GM21529 (cell line): ENCODE results near the gene TPP2.
A peak's percentile ranks its signal among the peaks of the same experiment; 100 is the strongest.

Source experiments
- ATAC-seq: cut with Tn5 transposase; IDR thresholded peaks from one replicate; pipeline ENCODE4 v1.9.1; 2021; ENCODE audit not compliant: unreplicated experiment

TPP2 gene

DNA sequence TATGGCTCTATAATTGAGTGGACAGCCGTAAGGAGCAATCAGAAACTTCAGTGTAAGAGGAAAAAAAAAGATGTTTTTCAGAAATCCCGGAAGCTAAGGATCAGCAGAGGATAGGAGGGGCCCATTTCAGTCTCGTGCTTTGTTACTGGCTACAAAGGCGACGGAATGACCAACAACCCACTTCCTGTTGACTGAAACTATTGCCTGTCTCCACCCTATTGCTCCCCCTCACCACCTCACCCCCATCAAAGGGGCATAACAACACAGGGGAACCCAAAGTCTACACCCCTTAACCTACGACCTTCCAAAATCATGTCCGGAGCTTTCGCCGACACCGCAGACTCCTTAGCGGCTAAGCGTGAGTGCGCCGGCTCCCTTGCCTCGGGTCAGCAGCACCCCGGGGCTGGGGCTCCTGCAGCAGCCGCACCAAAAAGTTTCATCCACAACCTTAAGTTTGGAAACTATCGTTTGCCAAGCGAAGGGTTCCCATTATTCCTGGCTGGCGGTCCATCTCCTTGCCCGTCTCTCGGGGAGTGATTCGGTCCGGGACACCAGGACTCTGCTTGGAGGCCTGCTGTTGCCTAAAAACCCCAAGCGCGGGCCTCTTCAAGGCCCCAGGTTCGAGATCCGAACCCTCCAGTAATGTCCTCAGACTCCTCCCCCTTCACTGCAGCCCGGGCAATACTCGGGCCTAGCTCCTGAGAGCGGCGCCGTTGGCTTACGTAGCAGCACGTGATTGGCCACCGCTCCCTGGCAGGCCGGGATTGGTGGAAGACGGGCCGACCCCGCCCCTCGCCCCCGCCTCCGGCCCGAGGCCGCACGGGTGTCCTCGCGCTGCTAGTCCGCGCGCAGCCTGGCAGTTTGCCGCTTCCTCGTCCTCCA, at the start of gene TPP2:
Gene TPP2 (plus strand): TSS at position 840 of the 882 bp plus-strand sequence. CDS start 53 bp downstream, outside the sequence.
- ATAC-seq = peak; percentile 72

DNA sequence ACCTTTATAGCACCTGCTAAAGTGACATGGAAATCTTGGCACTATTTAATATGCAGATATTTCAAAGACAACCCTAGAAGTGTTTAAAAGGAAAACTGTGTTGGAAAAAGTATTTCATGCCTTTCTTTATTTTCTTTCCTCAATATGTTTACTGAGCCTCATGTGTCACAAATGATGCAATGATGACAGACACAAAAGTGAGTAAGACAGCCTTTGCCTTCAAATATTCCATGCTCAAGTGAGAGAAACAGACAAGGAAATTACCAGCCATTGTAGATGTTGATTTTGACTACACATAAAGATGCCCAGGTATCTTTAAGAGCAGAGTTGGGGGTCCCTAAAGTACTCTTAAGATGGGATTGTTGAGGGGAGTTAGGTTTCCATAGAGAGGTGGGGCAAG, 48.0 kb upstream of the TPP2 start:
- no peak for ATAC-seq

DNA sequence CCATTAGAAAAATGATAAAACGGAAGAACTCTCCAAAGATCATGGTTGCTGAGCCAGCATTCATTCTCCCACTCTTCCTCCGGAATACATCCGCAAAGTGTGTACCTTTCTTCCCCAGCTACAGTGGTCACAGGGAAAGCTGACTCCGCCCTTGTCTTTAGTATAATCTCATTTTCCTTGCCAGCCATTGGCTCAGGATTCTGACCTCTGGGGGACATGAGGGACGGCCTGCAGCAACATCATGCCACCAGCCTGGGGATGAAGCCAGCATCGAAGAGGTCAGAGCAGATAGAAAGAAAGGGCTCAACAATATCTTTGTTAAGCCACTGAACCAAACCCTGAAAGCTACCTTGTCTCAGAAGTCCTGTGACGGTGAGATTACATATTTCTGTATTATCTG, 46.3 kb upstream of the TPP2 start:
- ATAC-seq = no peak

DNA sequence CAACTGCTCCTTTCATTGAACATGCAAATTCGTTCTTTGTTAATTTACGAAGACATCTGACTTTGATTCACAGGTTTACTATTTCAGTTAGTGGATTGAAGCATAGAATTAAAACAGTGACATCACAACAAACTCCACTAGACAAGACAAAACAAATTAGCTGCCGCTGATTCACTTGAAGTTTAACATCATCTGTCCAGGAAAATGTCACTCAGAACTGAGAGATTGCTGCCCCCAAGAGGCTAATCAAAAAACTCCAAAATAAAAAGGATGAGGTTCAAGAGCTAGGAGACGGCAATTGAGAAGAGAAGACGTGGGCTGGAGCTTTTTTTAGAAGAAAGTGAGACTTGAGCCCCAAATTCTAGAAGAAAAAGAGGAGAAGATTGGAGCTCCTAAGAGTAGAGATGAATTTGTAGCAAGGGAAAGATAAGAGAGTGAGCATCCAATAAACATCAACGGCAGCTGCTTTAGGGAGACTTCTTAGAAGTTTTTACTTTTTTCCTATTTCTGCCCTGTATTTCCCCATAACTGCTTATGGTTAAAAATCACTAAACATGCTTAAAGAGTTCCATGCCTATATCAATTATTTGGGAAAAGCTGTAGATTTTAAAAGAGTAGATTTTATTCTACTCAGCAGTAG, 40.8 kb upstream of the TPP2 start:
- no peak for ATAC-seq

- ATAC-seq = no peak
These were observed 40.0 kb upstream of the TPP2 start for GRCh38 chr13:102556806-102557205.

DNA sequence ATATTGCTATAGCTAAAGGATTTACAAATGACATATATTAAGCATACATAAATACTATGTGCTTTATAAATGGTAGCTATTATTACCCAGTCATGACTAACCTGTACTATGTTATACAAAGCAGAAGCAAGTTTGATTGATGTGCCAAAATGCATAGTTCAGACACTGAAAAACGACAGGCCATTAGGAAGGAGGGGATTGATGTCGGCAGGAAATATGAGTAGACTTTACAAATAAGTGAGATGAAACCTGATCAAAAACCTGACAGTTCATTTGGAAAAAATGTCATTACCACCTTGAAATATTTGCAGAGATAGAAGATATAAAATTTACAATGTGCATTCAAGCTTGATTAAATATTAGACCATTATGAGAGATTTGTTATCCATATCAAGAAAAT, 38.8 kb upstream of the TPP2 start:
- ATAC-seq = no peak

DNA sequence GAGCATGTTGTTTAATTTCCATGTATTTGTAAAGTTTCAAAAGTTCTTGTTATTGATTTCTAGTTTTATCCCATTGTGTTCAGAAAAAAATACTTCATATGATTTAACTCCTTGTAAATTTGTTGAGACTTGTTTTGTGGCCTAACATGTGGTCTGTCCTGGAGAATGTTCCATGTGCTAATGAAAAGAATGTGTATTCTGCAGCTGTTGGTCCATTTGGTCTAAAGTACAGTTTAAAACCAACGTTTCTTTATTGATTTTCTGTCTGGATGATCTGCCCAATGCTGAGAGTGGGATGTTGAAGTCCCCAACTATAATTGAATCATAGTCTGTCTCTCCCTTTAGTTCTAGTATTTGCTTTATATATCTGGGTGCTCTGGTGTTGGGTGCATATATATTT, 34.9 kb upstream of the TPP2 start:
- no peak for ATAC-seq

DNA sequence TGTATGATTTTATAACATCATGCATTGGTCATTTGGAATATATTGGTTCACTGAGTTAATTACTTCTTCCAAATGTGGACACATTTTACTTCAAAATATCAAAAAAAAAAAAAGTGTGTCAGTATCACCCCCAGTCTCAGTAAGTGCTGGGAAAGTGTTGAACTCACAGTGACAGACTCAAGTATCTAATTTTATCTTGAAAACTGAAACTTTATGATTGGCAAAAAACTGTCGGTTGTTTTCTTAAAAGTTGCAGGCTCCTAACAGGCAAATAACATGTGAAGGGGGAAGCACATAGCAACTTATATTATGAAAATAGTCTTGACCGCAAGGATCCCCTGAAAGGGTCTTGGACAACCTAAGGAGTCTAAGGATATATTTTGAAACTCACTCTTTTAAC, 33.5 kb upstream of the TPP2 start:
- ATAC-seq = no peak

DNA sequence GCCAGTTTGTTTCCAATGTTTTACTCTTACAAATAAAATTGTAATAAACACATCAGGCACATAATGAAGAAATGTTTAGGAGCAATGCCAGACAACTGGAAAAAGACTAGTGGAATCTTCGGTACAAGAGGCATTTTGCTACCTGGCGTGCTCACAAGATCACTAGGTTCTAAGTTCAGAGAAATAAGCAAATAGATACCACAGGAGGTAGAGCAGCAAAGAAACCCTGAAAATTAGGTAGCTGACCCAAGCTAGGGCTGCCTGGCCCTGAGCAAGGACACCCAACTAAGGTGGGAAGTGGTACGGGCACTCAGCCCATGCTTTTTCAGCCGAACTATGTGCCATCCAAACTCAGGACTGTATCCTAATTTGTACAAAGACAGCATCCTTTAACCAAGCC, 32.2 kb upstream of the TPP2 start:
- no peak for ATAC-seq

- no peak for ATAC-seq
These were observed 30.3 kb upstream of the TPP2 start for GRCh38 chr13:102566513-102566912.

GRCh38 chr13:102567857-102568256, 28.9 kb upstream of the TPP2 start:
- ATAC-seq = no peak

DNA sequence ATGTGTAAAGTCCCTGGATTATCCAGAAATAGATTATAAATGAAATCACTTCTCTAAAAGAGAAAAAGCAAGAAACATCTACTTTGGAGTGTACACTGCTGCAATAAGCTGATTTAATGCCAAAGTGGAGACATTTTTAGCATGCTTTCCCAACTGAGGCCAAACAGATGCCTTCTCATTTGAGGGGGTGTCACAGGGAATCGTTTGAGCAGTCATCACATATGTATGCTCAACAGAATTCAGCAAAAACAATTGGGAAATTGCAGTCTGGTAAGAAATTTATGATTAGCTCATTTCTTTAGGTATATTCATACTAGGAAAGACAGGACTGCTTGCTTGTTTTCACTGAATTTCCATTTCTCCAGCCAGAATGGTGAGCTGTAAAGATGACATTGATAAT, 27.3 kb upstream of the TPP2 start:
- ATAC-seq = no peak

DNA sequence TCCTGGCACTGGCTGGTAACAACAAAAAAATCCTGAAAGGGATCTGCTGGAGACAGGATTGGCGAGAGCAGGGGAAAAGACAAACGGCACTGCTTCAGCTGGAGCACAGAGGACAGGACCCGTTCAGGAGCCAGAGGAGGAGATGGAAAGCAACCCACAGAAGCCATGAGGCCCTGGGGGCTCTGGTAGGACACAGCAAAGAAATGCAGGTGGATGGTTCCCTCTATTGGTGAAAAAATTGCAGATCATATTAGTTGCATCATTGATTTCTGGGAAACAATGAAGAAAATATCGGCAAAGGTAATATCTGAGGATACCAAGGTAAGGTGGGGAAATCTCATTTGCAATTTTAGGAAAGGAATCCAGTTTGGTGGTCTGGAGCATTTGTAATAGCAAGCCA, 25.7 kb upstream of the TPP2 start:
- ATAC-seq = no peak

GRCh38 chr13:102572323-102572722, 24.5 kb upstream of the TPP2 start:
- no peak for ATAC-seq

GRCh38 chr13:102580552-102581169, 16.1 kb upstream of the TPP2 start:
- ATAC-seq = peak; percentile 67

DNA sequence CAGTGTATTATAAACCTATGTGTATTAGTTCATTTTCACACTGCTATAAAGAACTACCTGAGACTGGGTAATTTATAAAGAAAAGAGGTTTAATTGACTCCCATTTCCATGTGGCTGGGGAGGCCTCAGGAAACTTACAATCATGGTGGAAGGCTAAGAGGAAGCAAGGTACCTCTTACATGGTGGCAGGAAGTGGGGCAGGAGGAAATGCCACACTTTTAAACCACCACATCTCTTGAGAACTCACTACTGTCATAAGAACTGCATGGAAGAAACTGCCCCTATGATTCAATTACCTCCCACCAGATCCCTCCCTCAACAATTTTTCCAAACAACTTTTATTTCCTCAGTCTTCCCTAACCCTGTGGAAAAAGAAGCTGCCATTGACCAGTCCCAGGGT, 14.5 kb upstream of the TPP2 start:
- no peak for ATAC-seq

DNA sequence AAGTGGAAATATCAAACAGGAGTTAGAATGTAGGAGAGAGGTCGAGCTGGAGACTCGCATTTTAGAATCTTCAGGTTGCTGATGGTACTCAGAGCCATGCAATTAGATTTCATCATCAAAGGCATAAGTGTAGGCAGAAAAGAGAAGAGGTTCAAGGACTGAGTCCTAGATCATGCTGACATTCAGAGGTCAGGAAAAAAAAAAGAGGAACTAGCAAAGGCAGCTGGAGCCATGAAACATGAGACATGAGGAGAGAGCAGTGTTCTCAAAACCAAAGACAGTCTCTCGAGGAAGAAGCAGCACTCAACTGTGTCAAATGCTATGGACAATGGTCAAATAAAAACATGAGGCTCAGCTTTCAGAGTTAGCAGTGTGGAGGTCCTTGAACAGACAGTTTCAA, 12.4 kb upstream of the TPP2 start:
- ATAC-seq = peak; percentile 64

DNA sequence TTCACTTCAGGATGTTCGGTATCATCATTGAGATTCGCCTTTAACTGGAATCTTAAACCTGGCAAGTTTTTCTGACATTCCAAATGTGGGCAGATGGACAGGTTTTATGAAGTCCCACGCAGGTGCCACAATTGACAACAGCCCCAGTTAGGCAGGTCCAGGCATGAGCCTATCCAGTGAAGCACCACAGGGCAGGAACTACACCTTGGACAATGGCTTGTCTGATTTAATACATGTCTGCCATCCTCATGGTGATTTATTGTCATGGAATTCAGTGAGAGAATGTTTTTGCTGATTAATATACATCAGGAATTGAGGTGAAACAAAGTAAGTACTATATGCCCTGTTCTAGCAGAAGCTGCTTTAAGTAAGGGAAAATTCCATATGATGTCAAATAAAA, 10.2 kb upstream of the TPP2 start:
- ATAC-seq = no peak

- no peak for ATAC-seq
These were observed 8.9 kb upstream of the TPP2 start for GRCh38 chr13:102587916-102588315.

- no peak for ATAC-seq
These were observed 7.4 kb upstream of the TPP2 start for GRCh38 chr13:102589301-102589822.

DNA sequence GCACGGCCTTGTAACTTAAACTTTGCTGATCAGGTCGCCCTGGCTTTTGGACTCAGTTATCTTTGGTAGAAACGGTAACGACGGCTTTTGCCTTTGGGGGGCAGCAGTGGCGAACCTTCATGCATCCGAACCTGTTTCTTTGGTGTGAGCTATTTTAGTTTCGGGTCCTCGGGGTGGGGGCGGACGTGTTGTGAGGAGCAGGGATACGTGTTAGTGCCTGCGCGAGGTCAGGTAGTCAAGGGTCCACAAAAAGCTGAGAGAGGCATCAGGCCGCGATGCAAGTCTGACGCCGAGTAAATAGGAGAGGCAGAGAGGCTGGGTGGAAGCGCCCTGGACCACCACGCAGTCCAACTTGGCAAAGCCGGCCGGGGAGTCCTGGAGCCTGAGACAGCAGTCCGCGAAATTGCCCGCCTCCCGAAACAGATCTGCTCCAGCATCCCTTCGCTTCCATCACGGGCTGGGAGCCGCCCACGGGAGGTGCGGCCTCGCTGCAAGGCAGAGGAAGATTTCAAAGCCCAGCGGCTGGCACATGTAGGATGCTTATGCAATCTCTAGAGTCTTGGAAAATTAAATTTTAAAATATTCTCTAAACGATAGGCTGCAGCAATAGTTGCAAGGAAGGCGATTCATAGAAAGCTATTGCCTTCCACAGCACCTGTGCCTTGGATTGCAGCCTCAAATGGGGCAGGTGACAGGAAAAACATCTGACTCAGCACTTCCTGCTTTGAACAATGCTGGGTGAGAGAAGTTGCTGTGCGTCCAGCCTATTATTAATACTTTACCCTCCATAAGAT, 4.6 kb upstream of the TPP2 start:
- peak; percentile 43 for ATAC-seq
